GM21515 (cell line): ENCODE measurements around the gene ANO6.
A peak's percentile ranks its signal among the peaks of the same experiment; 100 is the strongest.
"Not testable (repeated sequence)": the region's sequence is repeated elsewhere in the genome, so short reads cannot be mapped to it uniquely, and the experiment has no call there.

Source experiments
- ATAC-seq: cut with Tn5 transposase; IDR thresholded peaks from one replicate; pipeline ENCODE4 v1.9.1; 2021; ENCODE audit not compliant: unreplicated experiment

Gene ANO6

DNA sequence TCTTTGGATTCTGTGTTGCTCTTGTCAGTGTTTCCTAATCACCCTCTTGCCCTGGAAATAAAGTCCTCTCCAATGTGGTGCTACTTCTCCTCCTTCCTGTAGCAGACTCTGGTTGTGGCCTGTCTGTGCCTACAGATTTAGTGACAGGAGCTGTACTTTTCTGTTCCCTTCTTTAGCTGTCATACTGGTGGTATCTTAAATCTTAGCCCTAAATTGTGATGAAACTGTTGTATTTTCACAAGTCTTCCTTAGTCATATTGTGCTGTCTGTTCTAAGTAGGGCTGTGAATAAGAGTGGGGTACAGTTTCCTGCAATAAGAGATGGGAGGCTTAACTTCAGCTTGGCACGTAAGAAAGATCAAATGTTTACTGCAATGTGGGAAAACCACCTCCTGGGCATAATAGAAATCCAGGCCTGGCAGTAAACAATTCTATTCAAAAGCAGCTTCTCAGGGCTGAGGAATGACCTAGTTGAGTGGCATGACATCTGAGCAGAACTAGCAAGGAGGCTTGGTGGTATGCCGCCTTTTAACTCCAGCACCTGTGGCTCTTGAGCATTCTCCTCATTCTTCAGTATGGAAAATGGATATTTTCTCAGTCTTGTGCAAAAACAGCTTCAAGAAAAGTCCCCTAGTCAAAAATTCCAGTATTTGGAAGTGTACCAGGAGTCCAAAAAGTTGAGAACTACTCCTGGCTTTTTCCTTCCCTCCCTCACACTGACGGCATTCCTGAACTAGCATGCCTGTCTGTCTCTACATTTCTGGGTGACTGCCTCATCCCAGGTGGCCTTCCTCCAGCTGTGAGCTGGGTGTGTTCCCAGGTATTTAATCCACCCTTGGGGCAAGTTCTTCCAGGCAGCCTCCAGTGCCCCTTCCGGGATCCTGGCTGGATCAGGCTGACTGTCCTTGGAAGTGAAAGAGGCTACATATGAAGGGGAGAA, 19.5 kb downstream of the ANO6 start:
- no peak for ATAC-seq

DNA sequence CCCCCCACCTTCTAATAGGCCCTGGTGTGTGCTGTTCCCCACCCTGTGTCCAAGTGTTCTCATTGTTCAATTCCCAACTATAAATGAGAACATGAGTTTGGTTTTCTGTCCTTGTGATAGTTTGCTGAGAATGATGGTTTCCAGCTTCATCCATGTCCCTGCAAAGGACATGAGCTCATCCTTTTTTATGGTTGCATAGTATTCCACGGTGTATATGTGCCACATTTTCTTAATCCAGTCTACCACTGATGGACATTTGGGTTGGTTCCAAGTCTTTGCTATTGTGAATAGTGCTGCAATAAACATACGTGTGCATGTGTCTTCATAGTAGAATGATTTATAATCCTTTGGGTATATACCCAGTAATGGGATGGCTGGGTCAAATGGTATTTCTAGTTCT, 20.5 kb downstream of the ANO6 start:
- ATAC-seq, result not testable (repeated sequence)

DNA sequence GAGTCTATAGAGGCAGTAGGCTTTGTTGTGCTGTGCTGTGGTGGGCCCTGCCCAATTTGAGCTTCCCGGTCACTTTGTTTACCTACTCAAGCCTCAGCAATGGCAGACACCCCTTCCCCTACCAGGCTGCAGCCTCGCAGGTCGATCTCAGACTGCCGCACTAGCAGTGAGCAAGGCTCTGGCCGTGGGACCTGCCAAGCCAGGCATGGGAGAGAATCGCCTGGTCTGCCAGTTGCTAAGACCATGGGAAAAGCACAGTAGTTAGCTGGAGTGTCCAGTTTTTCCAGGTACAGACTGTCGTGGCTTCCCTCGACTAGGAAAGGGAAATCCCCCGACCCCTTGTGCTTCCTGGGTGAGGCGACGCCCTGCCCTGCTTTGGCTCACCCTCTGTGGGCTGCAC, 26.3 kb downstream of the ANO6 start:
- no peak for ATAC-seq

DNA sequence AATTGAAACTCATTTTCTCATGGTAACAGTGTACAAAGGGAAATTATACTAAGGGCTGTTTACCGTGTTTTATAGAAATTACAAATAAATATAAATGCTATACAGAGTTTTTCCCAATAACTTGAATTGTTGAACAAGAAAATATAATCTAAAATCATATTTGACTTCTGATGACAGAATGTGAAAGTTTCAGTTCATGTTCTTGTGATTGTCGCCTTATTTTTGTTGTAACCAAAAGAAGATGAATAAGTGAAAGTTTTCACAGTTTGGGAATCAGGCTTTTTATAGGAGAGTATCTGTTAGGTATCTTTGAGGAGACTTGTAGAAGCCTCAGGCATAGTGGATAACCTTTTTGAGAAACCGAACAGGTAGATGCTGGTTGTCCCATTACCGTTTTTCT, 28.1 kb downstream of the ANO6 start:
- ATAC-seq, result peak; percentile 36

DNA sequence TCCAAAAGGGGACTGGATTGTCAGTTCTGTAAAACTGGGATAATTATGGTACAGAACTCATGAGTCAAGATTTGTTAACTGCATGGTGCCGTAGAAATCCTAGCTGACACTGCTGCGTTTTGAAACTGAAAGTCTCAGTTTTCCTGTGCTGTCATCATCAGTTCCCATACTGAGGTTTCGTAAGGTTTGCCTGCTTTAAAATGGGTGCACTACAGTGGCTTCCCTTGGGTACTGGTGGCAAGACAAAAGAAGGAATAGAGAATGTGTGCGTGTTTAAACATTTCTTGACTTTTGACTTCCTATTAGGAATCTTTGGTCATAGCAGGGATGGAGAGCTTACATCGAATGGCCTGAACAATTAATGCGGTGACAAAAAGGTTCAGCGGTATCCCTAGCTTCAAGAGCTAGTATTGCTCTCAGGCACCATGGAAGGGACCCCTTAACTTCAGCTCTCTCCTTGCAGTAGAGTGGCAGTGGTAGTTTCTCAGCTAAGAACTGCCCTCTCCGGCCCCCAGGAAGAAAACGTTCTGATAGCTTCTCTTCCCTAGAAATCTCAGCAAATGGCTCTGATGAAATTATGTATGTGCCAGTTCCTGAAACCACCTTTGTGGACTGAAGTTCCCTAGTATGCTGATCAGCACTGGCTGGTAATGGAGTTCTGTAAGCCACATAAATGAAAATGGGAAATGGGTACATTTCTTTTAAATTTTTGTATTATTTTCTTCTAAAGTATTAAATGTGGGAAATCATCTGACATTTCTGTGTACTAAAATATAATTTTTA, 28.9 kb downstream of the ANO6 start:
- peak; percentile 89 for ATAC-seq

DNA sequence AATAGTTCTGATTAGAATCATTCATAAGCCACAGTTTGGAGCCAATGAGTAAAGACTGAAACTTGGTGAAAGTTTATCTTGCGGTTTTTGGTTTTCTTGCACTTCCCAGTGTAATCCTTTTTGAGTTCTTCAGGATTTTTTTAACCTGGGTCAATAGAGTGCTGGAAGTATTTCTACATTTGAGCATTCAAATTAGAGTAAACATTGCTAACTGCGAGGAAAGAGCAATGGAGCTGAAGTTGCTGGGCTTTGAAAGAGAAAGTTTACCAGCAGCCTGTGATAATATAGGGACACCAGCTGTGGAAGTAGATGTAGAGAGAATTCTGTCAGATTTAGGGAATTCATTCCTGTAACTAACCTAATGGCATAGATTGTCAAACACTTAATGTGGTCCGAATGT, 30.3 kb downstream of the ANO6 start:
- ATAC-seq, result no peak

DNA sequence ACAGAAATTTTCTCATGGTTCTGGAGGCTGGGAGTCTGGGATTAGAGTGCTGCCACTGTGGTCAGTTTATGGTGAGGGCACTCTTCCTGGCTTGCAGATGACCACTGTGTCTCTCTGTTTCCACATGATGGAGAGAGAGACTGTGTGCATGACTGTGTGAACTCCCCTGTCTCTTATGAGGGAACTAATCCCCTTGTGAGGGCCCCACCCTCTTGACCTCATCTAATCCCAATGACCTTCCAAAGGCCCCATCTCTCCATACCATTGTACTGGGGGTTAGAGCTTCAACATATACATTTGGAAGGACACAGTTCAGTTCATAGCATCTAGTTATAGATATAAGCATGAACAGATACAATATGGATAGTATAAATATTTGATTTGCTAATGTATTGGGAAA, 31.7 kb downstream of the ANO6 start:
- ATAC-seq, result no peak

DNA sequence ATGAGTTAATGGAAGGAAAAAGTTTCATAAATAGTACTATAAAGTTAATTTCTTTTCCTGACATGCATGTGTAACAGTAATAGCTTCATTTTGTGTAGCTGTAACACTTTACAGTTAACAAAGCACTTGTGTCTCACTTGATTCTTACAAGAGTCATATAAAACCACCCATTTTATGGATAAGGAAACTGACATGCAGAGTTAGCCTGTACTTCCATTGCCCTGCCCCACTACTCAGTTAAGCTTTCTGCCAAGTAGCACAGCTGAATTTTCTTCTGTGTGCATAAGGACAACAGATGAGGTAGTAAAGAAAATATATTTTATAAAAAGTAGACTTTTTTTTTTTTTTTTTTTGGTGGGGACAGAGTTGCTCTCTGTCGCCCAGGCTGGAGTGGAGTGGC, 32.2 kb downstream of the ANO6 start:
- no peak for ATAC-seq

DNA sequence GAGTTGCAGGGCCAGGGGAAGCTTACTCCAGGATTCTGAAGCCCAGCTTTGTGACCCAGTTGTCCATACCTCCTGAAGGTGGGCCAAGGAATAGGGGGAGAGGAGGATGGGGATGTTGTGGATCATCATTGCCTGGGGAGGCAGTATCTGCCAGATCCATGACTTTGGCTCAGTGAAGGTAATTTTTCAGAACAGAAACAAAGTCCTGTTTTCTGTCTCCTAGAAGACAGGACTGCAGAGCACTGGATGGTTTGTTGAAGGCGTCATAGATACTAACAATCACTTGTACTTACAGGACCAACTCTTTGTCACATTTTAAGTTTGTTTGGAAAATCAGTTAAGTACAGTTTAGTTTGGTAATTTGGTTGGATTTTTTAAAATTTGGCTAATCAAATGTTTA, 38.4 kb downstream of the ANO6 start:
- no peak for ATAC-seq

DNA sequence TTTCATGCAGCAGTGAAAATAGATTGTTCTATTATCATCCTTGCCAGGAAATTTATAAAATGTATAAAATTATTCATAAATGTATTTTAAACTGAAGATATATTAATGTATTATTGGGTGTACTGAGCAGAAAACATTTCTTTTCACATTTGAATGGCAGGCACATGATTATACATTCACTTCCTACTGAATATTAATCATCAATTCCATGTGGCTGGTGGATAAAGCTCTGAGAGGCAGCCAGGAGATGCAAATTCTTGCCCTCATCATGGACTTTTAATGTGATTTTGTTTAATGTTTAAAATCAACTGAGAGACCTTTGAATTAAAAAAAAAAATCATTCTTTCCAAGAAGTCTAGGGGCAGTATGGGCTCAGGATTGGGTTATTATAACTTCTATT, 40.8 kb downstream of the ANO6 start:
- peak; percentile 7 for ATAC-seq

DNA sequence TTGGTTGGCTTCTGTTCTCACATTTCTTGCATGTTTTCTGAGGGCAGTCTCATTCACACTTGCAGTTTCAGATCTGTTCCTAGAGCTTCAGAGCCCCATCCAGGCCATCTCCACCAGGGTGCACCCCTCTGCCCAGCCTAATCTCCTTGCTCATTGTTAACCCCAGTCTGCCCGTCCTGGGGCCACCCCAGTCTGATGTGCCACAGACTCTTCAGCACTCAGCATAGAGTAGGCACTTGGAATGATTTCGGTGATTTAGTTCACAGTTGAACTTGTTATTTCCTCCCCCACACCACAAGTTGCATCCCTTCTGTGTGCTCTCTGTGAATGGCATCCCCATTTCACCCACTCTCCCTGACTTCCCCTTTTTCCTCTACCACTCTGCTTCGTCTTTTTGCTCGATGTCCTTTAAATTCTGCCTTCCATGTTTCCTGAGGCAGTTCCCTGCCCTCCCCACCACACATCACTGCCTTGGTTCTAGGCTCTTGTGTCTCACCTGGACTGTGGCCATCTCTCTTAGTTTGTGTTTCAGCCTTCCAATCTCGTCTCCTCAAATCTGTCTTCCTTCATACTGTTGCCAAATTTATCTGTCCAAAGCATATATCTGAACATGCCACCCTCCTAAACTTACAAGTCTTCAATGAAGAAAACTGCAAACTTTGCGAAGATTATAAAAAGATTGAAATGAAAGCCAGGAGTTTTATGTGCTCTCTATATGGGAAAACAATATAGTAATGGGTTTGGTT, 41.5 kb downstream of the ANO6 start:
- ATAC-seq, result peak; percentile 83

DNA sequence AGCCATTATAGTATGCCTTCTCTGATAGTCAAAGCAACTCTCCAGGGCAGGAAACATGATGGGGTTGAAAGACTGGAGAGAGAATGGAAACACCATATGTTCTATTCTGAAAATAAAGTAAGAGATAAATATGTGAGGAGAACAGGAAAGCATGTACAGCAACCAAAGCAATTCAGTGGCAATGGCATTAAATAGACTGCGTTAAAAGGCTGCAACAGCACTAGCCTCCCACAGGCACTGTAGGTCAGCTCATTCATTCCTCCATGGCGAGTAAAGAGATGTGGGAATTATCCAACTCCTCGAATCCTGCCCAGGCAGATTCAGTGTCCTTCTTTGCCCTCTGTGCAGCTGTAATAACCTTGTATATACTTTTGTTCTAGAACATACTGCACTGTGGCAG, 43.8 kb downstream of the ANO6 start:
- no peak for ATAC-seq

DNA sequence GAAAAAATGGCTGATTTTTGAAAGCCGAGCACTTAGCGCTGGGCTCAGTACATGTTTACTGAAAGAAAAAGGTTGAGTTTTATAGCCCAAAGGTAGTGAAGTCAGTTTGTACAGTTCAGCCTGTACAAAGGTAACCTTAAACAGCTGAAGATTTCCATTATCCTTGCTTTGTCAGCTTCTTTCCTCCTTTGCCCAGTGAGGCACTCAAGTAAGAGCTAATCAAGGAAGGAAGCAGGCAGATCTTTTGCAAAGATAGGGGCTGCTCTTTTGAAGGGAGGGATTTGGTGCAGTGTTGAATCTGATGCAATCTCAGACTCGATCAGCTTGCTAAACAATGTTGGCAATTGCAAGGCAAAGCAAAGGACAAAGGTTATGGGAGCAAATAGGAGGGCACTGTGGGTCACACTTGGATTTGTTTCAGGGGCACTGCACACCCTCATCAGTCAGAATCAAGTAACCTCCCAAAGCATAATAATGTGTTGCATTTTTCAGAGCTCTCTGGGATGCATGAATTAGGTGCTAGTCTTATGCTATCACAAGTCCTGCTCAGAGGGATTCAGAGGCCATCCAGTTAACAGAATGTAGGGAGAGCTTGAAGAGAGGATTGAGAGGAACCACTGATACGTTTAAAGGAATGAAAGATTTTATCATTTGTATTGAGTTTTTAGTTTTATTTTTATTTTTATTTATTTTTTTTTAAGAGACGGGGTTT, 44.4 kb downstream of the ANO6 start:
- ATAC-seq, result no peak

DNA sequence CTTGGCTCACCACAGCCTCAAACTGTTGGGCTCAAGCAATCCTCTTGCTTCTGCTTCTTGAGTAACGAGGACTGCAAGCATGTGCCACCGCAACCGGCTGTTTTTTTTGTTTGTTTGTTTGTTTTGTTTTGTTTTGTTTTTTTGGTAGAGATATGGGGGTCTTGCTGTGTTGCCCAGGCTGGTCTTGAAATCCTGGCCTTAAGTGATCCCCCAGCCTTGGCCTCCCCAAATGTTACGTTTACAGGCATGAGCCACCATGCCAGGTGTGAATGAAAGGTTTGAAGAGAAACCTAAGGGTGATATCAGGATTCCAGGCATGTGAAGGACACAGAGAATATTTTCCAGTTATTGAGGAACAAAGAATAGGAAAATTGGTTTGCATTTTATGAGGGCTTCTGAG, 45.0 kb downstream of the ANO6 start:
- no peak for ATAC-seq

DNA sequence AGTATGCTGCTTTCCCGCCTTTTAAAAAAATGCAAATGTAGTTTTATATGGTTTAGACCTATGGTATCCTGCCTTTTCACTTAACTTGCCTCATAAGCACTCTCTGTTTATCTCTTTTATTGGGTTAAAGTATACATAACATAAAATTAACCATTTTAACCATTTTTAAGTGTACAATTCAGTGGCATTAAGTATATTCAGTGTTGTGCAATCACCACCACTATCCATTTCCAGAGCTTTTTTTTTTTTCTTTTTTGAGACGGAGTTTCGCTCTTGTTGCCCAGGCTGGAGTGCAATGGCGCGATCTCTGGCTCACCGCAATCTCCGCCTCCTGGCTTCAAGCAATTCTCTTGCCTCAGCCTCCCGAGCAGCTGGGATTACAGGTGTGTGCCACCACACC, 46.3 kb downstream of the ANO6 start:
- not testable (repeated sequence) for ATAC-seq

DNA sequence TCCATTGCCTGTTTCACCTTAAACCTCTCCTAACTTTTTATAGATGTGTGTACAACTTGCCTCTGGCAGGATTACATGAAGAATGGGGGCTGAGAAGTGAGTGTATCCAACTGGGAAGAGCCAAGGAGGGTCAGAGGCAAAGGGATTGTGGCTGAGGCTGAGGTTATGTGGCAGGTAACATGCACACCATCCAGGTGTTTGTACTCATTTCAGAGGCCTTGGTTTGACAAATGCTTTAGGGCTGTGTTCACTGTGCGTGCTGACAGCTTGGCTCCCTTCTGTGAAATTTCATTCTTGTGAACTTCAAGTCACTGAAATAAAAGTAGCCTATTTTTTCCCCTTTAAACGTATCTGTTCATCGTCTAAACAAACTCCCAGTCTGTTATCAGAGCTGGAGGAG, 47.7 kb downstream of the ANO6 start:
- ATAC-seq, result no peak

DNA sequence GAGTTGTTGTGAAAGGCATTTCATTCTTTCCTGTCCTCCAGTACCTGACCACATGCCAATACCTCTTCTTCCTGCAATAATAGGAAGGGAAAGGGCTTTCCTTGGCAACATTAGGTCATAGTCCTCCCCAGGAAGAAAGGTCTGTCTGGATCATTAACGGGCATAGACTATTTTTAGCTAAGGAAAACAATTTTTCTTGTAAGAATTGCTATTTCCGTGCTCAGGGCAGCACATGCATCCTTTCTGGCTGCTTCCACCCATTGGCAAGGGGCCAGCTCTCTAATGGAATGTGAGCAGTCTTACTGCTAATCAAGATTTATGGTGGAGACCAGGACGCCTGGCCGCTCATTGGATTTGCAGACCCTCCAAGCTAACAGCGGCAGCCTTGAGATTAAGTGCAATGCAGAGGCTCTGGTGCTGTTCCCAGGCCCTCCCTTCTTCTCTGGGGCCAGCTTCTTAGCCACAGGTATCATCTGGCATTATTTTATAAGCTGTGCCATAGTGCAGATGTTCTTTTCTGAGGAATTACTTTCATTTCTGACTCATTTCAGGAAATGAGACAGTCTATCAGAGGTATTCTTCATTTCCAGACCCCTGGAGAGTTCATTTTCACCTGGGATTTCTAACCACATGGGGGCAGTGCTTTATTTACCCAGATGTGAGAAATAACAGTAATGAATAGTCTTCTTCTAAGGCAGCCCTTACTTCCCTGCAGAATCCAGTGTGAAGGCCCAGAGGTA, 52.9 kb downstream of the ANO6 start:
- ATAC-seq, result no peak

DNA sequence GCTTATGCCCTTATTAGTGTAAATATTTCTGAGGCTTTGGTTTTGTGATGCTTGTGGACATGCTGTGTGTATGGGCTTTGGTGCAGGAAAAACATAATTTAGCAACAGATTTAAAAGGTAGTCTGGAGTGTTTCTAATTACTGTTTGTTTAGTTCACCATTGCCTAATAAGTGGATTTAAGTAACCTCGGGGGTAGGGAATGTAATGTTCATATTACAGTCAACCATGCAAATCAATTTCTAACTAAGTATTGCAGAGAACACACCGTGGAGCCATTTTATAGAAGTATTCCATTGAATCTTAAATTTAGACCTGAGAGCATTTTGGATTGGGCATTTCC, 53.5 kb downstream of the ANO6 start:
- no peak for ATAC-seq

DNA sequence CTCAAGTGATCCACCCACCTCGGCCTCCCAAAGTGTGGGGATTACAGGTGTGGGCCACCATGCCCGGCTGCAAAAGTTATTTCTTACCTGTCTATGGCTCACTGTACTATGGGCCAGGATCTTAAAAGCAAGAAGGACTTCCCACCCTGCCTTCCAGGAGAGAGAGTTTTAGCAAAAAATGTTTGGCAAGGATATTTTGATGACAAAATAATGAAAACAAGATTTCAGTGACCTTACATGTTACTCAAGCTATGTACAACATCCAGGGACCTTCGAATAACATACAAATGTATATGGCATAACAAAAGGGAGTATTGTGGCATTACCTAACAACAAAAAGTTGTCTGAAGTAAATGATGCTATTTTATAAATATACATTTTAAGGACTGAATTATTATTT, 55.1 kb downstream of the ANO6 start:
- no peak for ATAC-seq

DNA sequence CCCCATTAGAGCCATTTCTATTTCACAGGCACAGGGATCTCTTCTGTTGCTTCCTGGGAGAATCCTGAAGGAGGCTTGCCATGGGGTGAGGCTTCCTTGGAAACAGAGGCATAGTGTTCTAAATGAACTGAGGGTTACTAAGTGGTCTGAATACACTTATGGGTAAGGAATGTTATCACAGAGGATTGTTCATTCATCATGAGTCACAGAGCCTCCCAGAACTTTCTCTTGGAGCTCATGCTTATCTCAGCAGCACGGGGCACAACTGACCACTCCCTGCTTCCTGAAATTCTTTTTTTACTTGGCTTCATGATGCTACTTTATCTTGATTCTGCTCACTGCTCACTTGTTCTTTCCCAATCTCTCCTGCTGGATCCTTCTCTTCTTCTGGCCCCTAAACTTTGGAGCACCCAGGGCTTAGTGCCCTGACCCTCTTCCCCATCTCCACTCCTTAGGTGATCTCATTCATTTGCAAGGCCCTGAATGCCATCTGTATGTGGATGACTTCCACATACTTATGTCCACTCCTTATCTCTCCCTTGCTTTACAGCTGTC, 57.9 kb downstream of the ANO6 start:
- ATAC-seq, result no peak
